NCI-H187 (cell line): ENCODE results near the gene LHX2.

ENCODE experiments used
- DNase-seq, 2 experiments: peaks; one replicate each; lab custom pipeline; 2025; lab: John Stamatoyannopoulos, UW

The LHX2 gene

GRCh38 chr9:124060844-124061605, 49.5 kb downstream of the LHX2 start:
- DNase-seq = no peak

GRCh38 chr9:124062172-124062571, 50.6 kb downstream of the LHX2 start:
- DNase-seq = no peak

- no peak for DNase-seq
Measured at GRCh38 chr9:124066783-124067577, 55.4 kb downstream of the LHX2 start.

GRCh38 chr9:124068251-124068650, 56.7 kb downstream of the LHX2 start:
- no peak for DNase-seq

- no peak for DNase-seq
Measured at GRCh38 chr9:124074746-124075145, 63.2 kb downstream of the LHX2 start.

GRCh38 chr9:124075761-124076160, 64.2 kb downstream of the LHX2 start:
- no peak for DNase-seq

- DNase-seq = no peak
Measured at GRCh38 chr9:124077915-124078572, 66.5 kb downstream of the LHX2 start.

GRCh38 chr9:124078641-124079040, 67.1 kb downstream of the LHX2 start:
- no peak for DNase-seq

- no peak for DNase-seq
Measured at GRCh38 chr9:124079176-124079925, 67.8 kb downstream of the LHX2 start.

GRCh38 chr9:124082622-124083021, 71.1 kb downstream of the LHX2 start:
- DNase-seq = no peak
